ENCODE measurements around the gene AKT2. TPM values are rescaled to one million over a fixed set of nuclear protein-coding genes. Genes with fewer than 3 reads are reported as not detected.

The AKT2 gene
- total RNA-seq, 4 donors from 2014 or later: 64.2 to 88.9 (median 72.8) TPM

GRCh38 chr19:40234429-40235237, 50.5 kb downstream of the AKT2 start:
- WGBS, 2 donors (ENCODE audit: low coverage in 1 of 2): 68 to 80% methylated on average over 4 to 7 of the region's 22 CpGs

DNA sequence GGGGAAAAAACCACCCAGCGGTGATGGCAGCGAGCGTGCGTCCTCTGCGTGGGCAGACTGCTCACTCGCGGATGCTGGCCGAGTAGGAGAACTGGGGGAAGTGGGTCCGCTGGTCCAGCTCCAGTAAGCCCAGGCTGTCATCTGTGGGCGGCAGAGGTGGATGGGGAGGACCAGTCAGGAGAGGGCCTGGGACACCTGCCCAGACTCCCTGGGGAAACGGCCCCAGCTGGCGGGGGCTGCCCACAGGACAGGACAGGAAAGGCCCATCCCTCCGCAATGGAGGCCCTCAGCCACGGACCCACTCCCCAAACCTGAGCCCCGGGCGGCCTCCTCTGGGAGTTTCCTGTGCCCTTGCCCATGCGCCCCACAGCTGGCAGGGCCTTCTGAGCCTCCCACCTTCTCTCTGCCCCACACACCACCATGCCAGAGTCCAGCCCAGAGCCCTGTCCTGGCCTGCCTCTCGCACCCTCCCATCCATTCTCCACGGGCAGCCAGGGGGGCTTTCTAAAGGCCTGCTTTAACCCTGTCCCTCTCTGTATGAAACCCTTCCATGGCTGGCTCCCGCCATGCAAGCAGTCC, 51.2 kb downstream of the AKT2 start:
- TF ChIP-seq EP300 (IDR thresholded peaks at IDR 0.05): no peak
- TF ChIP-seq POLR2AphosphoS5 (IDR thresholded peaks at IDR 0.05): no peak
- peaks cover 0 to 68% of the 10 kb centered on the region in 2 donors for H3K36me3 ChIP-seq
- WGBS, 2 donors (ENCODE audit: low coverage in 1 of 2): 83 to 88% methylated on average over 10 to 12 of the region's 20 CpGs

More at GRCh38 chr19:40234429-40235237, 50.5 kb downstream of the AKT2 start:
- Histone ChIP-seq H3K9me3 (no peaks in the 10 kb centered on the region), H3K27me3 (no peaks in the 10 kb centered on the region), H3K36me3 (peaks cover 0 to 76% of the 10 kb centered on the region in 2 donors), H3K27ac (no peak overlapping the region), H3K4me1 (peaks cover 0 to 25% (median 5%) of the 10 kb centered on the region in 3 donors), H3K4me3 (no peak overlapping the region)
- TF ChIP-seq POLR2AphosphoS5 (IDR thresholded peaks at IDR 0.05) (no peak), EP300 (IDR thresholded peaks at IDR 0.05) (no peak), POLR2A (IDR thresholded peaks at IDR 0.05) (no peak)
- TF ChIP-seq, protein P1, sequence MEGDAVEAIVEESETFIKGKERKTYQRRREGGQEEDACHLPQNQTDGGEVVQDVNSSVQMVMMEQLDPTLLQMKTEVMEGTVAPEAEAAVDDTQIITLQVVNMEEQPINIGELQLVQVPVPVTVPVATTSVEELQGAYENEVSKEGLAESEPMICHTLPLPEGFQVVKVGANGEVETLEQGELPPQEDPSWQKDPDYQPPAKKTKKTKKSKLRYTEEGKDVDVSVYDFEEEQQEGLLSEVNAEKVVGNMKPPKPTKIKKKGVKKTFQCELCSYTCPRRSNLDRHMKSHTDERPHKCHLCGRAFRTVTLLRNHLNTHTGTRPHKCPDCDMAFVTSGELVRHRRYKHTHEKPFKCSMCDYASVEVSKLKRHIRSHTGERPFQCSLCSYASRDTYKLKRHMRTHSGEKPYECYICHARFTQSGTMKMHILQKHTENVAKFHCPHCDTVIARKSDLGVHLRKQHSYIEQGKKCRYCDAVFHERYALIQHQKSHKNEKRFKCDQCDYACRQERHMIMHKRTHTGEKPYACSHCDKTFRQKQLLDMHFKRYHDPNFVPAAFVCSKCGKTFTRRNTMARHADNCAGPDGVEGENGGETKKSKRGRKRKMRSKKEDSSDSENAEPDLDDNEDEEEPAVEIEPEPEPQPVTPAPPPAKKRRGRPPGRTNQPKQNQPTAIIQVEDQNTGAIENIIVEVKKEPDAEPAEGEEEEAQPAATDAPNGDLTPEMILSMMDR (IDR thresholded peaks at IDR 0.05): no peak
- no peak for ATAC-seq

GRCh38 chr19:40232949-40233810, 52.0 kb downstream of the AKT2 start:
- ATAC-seq: no peak
- H3K27me3 ChIP-seq: no peaks in the 10 kb centered on the region
- H3K9me3 ChIP-seq: no peaks in the 10 kb centered on the region
- H3K4me3 ChIP-seq: no peak overlapping the region
- 100% methylated on average over 2 of the region's 25 CpGs; no CpG with 5 or more reads in 1 of the 2 donors for WGBS, 2 donors (ENCODE audit: low coverage in 1 of 2)
- no peak overlapping the region for H3K27ac ChIP-seq
- H3K4me1 ChIP-seq: peaks cover 0 to 25% (median 5%) of the 10 kb centered on the region in 3 donors
- TF ChIP-seq, protein P1 (IDR thresholded peaks at IDR 0.05): no peak
- no peak for TF ChIP-seq POLR2A (IDR thresholded peaks at IDR 0.05)
- no peak for TF ChIP-seq POLR2AphosphoS5 (IDR thresholded peaks at IDR 0.05)
- no peak for TF ChIP-seq EP300 (IDR thresholded peaks at IDR 0.05)
- peaks cover 0 to 61% of the 10 kb centered on the region in 2 donors for H3K36me3 ChIP-seq

More for the DNA sequence above, 51.2 kb downstream of the AKT2 start:
- Histone ChIP-seq H3K9me3 (no peaks in the 10 kb centered on the region), H3K4me3 (no peak overlapping the region), H3K4me1 (peaks cover 0 to 25% (median 5%) of the 10 kb centered on the region in 3 donors), H3K27ac (no peak overlapping the region), H3K27me3 (no peaks in the 10 kb centered on the region)
- ATAC-seq: no peak

DNA sequence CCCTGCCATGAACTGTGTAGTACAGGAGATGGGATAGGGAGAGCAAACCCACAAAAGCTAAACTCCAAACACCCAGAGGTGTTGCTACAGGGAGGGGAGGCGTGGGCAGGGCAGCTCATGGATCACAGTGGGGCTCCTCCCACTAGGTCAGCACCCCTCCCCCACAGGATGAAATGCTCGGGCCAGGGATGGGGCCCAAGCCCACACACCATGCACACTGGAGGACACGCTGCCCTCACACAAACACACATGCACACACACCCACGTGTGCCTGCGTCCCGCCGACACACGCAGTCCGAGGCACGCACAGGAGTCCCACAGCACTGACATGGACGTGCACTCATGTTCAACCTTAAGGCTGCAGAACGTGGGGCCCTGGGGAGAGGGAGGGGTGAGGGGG, 52.7 kb downstream of the AKT2 start:
- peaks cover 0 to 54% of the 10 kb centered on the region in 2 donors for H3K36me3 ChIP-seq
- no peak for ATAC-seq
- H3K4me3 ChIP-seq: no peak overlapping the region
- H3K9me3 ChIP-seq: no peaks in the 10 kb centered on the region
- TF ChIP-seq POLR2A (IDR thresholded peaks at IDR 0.05) (no peak), EP300 (IDR thresholded peaks at IDR 0.05) (no peak), POLR2AphosphoS5 (IDR thresholded peaks at IDR 0.05) (no peak)
- TF ChIP-seq, protein P1 (IDR thresholded peaks at IDR 0.05): no peak
- WGBS, 2 donors (ENCODE audit: low coverage in 1 of 2): 20 to 51% methylated on average over 1 to 7 of the region's 12 CpGs
- no peaks in the 10 kb centered on the region for H3K27me3 ChIP-seq
- peaks cover 0 to 25% (median 5%) of the 10 kb centered on the region in 3 donors for H3K4me1 ChIP-seq
- no peak overlapping the region for H3K27ac ChIP-seq

All from gastroesophageal sphincter (tissue), 4 donors.